ENCODE measurements around the gene GNPDA1.
"Not testable (repeated sequence)": the region's sequence is repeated elsewhere in the genome, so short reads cannot be mapped to it uniquely, and the experiment has no call there.

Gene GNPDA1

DNA sequence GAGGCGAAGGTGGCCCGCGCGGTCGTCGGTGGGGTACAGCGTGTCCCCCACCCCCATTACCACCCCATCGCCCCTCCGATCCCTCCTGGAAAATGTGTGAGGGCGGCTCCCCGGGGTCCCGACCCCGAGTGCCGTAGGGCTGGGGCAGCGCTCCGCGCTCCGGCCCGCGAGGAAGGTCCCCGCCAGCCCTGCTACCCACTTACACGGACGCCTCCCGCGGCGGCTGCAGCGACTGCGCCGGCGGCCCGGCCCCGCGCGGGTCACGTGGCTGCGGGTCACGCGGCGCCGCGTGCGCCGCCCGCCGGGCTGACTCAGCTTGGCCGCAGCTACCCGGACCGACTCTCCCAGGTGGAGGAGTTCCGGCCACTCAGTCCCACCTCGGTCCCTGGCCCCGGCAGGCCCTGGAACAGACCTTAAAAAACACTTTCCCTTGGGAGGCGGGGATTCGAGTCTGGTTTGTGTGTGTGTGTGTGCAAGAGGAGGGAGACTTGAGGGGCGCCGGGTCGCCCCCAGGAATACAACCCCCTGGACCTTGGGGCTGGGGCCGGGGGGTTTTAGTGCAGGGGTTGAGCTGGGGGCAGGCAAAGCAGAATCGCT is at the start of gene GNPDA1:
Gene GNPDA1, minus strand, starts transcription at position 236 of the 597 bp plus-strand sequence. CDS start 992 bp downstream, outside the sequence.
- DNase-seq: peak; percentile 81

DNA sequence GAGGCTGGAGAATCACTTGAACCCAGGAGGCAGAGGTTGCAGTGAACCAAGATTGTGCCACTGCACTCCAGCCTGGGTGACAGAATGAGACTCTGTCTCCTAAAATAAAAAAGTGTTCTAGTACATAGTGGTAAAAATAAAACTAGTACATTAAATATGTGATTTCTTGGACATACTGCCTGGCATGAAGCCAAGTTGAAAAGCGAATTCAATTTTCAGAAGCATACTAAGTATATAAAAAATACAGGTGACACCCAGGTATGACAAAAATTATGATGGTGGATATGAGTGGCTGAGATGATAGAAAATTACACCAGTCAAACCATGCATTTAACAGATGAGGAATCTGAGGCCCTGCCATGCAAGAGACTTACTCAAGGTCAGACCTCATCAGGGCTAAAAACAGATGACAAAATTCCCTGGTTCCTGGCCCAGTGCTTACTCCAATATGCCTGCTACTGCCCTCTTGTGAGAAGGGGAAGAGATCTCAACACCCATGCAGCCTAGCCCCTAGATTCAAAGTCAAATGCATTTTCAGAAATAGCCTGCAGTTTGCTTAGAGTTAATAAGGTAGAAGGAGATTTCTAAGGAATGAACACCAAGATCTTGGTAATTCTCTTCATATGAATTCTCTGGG is 46.6 kb upstream of the GNPDA1 start:
- no peak for DNase-seq

DNA sequence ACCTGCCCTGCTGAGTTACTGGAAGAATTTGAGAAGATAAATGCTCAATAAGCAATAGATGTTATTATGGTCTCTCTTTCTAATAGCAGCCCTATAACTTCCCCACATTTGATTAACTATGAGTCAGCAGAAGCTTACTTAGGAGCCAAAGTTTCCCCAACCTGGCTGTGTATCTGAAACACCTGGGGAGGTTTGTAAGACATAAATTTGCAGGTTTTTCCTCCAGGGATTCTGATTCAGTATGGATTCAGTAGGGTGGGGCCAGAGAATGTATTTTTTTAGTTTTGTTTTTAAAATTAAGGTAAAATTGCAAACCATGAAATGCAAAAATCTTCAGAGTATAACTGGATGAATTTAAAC is 44.9 kb upstream of the GNPDA1 start:
- no peak for DNase-seq

DNA sequence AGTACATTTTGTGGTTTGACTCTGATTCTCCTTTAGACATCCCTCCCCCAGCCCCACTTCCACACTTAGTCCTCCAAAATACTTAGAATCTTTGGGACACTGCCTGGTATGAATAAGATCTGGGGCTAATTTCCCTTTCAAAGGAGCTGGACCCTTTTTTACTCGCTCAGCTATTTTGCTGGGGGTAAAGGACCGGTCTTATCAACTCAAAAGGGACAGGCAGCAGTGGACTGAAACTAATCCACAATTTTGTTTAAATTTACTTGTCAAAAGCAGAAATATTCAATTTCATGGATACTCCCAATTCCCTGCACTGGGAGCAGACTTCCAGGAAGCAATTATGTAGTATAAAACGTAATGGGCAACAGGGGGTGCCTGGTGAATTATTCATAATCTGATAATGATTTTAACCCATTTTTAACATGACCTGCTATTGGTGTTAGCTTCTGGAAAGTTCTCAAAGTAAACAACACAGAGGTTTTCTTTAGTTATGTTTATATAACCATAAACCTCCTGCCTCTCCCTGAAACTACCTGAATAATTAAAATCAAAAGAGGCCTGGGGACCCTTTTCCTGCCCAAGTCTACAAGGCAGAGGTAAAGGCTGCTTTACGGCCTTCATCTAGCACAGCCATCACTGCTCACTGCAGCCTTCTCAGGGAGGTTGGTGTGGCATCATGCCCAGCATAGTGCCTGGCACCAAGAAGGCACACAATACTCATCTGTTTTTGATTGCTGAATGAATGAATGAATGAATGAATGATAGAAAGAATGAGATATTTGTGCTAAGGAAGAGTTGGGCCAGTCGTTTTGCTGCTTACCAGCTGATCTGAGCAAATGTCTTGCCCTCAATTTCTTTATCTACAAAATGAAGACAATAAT is 44.2 kb upstream of the GNPDA1 start:
- DNase-seq: no peak

DNA sequence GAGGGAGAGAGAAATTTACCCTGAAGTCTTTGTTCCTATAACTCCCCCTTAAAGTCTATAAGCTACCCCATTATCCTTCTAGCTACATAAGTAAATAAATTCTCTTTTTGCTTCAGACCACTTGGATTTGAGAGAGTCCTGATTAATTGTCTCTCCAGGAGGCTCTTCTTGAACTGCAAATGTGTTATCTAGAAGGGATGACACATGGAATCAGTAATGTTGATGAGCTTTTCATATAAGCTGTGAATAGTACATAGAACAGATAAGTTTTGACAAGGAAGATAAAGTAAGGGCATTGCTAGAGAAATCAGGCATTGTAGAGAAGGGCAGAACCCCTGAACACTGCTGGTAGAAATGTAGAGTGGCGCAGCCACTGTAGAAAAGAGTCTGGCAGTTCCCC is 42.5 kb upstream of the GNPDA1 start:
- no peak for DNase-seq

DNA sequence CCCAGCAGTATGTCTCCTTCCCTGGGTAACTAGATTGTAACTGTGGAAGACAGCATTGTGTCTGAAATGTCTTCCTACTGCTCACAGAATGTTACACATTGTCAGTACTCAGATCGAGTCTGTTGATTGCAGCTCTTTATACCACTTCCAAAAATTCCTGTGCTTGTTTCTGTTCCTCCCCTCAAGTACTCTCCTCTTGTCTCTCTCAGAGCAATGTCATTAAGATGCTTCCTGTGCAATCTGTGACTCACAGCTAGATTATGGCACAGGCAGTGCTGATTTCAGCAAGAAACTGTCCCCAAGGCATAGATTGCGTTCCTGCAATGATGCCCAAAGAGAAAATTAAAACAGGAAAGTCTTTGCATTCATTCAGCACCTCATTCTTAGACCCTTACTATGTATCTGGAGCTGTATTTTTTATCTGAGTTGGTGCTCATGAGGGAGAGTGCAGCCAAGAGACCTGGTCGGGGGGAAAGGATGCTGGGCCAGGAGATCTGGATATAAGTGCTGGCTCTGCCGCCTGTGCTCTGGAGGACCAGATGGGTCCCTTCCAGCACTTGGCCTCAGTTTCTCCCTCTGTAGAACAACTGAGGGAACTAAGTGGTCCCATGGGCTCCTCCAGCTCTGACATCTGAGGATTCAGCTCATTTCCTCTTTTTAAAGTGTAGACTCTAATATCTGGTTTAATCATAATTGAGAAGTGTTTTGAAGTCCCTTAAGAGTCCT is 40.8 kb upstream of the GNPDA1 start:
- no peak for DNase-seq

DNA sequence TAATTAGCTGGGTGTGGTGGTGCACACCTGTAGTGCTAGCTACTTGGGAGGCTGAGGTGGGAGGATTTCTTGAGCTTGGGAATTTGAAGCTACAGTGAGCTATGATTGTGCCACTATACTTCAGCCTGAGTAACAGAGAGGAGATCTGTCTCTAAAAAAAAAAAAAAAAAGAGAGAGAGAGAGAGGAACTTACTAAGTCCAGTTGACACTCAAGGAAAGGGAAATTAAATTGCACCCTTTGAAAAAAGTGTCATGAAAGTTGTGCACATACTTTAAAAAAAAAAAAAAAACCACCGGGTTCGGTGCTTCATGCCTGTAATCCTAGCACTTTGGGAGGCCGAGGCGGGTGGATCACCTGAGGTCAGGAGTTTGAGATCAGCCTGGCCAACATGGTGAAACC is 39.2 kb upstream of the GNPDA1 start:
- not testable (repeated sequence) for DNase-seq

DNA sequence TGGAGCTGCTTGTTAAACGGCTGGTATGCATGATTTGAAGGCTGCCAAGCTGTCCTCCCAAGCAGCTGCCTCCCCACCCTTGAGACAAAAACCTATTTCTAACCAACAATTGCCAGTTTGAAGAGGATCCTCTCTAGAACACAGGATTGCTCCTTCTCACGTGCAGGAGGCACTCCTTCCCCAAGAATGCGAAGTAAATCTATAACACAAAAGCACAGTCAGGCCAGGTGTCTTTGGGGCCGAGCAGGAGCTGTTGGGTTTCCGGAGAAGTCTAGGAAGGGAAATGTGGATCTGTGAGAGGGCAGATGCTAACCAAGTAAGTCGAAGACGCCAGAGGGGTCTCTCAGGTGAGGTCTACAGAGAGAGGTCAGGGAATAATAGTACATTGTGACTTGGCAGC is 35.4 kb upstream of the GNPDA1 start:
- no peak for DNase-seq

DNA sequence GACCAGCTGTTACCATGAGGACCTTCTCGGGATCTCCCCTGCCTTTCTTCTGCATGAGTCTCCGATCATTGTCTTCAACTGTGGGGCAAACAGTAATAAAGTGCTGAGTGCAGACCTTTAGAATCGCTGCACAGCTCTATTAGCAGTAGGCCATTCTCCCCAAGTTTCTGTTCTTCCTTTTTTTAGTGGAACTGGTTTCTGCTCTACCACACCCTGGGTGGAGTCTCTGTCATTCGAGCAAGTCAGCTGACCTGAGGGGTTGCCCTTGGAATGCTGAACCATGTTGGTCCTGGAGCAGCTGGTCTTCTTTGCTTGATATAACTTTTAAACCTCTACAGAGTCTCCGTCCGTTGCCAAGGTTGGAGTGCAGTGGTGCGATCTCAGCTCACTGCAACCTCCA is 33.4 kb upstream of the GNPDA1 start:
- no peak for DNase-seq

DNA sequence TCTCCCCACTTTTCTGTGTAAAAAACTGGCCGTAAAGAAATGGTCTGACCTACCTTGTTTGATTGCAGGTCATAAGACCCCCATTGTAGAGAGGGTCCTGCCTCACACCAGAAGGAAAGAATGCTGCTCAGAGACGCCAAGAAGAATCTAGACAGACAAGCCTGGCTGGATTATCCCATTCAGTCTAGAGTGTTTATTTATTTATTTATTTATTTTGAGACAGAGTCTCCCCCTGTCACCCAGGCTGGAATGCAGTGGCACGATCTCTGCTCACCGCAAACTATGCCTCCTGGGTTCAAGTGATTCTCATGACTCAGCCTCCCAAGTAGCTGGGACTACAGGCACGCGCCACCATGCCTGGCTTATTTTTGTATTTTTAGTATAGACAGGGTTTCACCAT is 28.1 kb upstream of the GNPDA1 start:
- DNase-seq: not testable (repeated sequence)

DNA sequence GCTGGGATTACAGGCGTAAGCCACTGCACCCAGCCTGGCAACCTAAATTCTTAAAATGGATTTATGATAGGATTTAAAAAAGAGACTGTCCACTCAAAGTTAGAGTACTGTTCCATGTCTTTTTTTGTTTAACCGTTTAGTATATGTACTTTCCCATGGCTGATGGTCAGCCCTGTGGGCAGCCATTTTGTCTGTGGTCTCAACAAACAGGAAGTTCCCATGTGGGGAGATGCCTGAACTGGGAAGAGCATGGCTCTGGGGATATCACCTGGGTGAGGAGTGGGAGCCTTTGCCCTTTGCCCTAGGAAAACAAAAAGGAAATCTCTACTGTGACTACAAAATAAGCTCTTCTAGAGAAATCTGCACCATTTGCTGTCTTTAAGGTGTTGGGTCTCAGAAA is 27.5 kb upstream of the GNPDA1 start:
- DNase-seq: no peak

DNA sequence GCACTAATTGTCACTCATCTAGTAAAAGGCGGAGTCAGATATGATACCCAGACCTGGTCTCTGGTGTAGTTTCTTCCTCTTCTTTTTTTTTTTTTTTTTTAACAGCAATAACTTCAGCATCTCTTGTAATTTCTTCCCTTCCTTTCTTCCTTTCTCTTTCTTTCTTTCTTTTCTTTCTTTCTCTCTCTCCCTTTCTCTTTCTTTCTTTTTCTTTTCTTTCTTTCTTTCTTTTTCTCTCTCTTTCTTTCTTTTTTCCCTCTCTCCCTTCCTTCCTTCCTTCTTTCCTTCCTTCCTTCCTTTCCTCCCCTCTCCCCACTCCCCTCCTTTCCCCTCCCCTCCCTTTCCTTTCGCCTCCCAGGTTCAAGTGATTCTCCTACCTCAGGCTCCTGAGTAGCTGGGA is 25.9 kb upstream of the GNPDA1 start:
- no peak for DNase-seq

DNA sequence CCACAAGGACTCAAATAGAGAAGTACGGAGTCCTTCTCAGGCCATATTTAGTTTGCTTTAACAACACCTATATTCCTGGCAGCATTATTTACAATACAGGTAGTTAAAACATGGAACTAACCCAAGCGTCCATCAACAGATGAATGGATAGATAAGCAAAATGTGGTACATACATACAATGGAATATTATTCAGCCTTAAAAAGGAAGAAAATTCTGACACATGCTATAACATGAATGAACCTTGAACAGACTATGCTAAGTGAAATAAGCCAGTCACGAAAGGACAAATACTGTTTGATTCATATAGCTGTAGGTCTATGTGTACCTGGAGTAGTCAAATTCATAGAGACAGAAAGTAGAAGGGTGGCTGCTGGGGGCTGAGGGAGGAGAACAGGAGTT is 24.8 kb upstream of the GNPDA1 start:
- DNase-seq: not testable (repeated sequence)

DNA sequence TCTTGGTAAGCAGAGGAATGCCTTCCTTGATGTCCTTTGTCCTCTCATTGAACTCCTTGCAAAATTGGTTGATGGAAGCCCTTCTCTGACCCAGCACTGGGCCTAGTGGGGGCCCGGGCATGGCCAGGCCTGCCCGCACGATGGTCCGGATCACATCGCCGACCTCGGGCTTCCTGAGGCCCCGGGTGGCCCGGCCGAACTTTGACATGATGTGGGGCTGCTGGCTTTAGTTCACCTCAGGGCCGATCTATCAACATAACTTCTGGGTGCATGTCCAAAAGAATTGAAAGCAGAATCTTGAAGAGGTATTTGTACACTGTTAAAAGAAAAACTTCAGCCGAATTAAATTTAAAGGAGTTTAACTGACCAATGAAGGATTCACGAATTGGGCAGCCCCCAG is 24.1 kb upstream of the GNPDA1 start:
- DNase-seq: no peak

DNA sequence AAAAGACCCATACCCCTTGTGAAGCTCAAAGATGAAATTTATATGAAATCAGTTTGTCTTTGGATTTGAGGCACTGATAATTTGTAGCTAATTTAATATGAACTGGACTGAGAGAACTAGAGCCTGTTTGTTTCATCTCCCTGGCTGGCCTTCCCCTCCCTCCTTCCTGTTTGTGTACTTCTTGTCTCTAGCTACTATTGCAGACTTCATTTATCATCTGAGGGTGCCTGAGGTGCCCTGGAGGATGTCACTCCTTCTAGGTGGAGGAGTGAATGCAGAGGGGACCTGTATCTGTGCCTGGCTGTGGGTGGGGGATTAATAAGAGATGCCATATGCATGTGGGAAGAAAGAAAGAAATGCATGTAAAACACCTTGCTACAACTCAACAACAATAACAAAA is 22.2 kb upstream of the GNPDA1 start:
- DNase-seq: no peak

DNA sequence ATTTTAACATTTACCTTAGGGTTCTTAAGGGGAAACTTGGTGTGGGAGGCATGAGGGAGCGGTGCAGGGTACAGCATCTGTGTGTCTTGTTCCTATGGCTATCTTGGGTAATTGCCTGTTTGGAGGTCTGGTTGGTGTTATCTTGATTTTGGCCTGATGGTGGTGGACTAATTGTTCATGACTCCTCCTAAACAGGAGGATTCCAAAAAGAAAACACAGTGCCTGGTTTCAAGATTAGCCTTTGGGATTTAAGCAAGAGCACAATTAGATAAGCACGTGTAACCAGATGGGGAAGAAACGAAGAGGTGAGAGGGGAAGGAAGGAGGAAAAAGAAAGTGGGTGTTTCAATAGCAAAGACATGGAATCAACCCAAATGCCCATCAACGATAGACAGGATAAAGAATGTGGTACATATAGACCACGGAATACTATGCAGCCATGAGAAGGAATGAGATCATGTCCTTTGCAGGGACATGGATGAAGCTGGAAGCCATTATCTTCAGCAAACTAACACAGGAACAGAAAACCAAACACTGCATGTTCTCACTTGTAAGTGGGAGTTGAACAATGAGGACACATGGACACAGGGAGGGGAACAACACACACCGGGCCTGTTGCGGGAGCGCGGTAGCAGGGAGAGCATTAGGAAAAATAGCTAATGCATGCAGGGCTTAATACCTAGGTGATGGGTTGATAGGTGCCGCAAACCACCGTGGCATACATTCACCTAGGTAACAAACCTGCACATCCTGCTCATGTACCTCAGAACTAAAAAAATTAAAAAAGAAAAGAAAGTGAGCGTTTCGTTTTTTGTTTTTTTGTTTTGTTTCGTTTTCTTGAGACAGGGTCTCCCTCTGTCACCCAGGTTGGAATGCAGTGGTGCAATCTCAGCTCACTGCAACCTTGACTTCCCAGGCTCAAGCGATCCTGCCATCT is 21.1 kb upstream of the GNPDA1 start:
- not testable (repeated sequence) for DNase-seq

DNA sequence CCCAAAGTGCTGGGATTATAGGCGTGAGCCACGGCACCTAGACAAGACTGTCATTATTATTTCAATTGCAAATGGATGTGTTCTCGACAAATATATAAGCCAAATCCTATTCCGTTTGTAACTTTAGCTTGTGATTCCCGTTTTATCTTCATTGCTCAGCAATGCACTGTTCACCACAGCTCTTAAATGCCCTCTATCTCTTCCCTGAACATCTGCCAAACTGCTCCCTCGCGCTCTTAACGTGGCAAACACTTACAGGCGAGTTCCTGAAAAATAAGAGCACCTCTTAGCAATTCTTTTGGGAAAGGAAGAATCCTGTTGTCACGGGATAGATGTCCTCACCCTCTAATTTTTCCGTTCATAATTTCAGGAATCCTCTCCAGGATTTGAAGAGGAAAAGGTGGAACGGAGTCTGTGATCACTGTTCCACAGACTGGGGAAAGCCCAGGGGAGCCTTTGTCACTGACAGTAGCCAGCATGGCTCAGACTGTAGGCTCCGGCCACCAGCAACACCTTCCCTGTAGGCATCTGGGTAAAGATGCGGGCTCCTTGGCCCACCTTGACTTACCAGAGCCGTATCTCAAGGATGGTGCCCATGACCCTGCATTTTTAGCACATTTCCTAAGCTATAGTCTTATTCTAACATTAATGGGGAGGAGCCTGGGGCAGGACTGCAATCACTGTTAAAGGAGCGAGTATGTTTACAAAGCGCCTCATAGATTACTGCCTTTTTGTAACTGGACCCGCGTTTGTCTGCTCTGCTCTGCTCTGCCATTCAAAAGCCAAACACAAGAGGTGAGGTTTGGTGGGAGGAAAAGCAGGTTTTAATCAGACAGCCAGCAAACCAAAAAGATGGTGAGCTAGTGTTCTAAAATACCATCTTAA is 20.2 kb upstream of the GNPDA1 start:
- DNase-seq: no peak

DNA sequence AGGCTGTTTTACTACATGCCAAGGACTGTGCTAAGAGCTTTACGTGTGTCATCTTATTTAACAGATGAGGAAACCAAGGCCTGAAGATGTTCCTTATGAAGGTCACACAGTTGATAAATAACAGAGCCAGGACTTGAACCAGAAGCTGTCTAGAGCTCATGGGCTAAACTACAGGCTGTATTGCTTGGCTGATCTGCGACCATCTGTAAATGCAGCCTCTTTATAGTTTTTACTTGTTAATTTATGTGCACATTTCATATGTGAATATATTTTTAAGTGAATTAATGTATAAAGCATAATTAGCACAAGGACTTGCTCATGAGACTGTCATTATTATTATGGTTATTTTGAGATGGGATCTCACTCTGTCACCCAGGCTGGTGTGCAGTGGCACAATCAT is 19.3 kb upstream of the GNPDA1 start:
- DNase-seq: no peak

DNA sequence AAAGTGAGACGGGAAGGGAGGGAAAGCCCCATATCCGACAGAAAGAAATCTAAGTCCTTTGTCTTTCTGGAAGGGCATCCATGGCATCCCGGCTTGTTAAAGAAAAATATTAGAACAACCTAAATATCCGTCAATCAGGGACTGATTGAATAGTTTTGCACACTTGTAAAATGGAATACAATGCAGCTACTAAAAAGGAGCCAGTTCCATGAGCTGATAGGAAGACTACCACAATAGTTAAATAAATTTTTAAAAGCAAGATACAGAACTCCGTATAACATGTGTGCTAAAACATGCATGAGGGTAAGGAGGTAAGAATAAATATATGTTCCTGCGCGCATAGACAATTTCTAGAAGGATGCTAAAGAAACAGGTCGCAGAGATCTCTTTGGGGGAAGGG is 12.8 kb upstream of the GNPDA1 start:
- peak; percentile 11 for DNase-seq

DNA sequence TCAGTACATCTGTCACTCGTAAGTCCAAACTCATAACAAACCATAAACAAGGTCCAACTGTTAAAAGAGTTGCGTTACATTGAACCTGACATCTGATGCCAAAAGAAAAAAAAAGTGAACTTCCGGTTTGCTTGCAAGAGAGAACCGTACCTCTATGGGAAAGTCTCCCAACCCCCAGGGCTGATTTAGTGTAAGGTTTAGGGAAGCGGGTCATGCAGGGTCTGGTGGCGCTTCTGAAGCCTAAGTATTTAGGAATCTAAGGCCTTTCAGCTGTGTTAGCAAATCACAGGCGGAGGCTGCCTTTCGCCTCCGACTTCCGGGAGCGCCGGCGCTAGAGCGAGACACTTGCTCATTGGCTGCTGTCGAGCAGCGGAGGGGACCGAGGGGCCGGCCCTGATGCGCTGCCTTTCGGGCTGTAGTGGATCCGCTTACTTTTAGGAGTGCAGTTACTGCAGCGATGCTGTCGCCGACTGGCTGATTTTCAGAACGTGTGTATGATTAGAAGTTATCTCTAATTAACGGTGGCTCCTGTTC is 12.0 kb upstream of the GNPDA1 start:
- DNase-seq: peak; percentile 92

DNA sequence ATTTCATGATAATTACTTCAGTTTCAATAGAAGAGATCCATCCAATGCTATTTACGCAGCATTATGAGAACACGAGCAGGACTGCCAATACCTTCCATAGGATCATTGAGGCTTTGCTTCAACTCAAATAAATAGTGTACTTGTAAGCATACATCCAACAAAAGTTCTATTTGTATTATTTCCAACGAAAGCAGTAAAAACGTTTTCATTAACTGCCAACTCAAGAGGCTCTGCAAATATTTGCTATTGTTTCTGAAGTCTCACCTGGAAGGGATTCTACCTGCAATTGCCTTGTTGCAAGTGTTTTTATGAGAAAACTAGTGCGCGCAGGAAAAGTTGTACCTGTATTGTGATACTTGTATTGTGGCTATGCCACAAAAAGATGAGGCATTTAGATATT is 11.0 kb upstream of the GNPDA1 start:
- no peak for DNase-seq

Data from retina (tissue), 1 donor.